Body of pancreas (tissue), 4 donors: ENCODE results near the gene NBPF1.
"Not testable (repeated sequence)": the region's sequence is repeated elsewhere in the genome, so short reads cannot be mapped to it uniquely, and the experiment has no call there.

ENCODE experiments used
- CTCF ChIP-seq, 7 experiments: fragments of 450-650 bp in 4 of 7; fragments of 200-600 bp in 3 of 7; sonication (generic) in 3 of 7; IDR thresholded peaks; one replicate each; pipeline ENCODE4 v1.5.1; 2016 to 2019; ENCODE audit warnings: antibody characterized with exemption in 7 of 7
- POLR2A ChIP-seq, 3 donors: fragments of 450-650 bp; IDR thresholded peaks; one replicate each; pipeline ENCODE4 v1.6.1; 2016; ENCODE audit warnings: antibody characterized with exemption in 3 of 3, mild to moderate bottlenecking in 2 of 3

GRCh38 chr1:16611981-16612331, 1.4 kb downstream of the NBPF1 start:
- not testable (repeated sequence) for TF ChIP-seq CTCF, POLR2A (IDR thresholded peaks at IDR 0.05)
